ENCODE data around the gene APOH.

Gene APOH

DNA sequence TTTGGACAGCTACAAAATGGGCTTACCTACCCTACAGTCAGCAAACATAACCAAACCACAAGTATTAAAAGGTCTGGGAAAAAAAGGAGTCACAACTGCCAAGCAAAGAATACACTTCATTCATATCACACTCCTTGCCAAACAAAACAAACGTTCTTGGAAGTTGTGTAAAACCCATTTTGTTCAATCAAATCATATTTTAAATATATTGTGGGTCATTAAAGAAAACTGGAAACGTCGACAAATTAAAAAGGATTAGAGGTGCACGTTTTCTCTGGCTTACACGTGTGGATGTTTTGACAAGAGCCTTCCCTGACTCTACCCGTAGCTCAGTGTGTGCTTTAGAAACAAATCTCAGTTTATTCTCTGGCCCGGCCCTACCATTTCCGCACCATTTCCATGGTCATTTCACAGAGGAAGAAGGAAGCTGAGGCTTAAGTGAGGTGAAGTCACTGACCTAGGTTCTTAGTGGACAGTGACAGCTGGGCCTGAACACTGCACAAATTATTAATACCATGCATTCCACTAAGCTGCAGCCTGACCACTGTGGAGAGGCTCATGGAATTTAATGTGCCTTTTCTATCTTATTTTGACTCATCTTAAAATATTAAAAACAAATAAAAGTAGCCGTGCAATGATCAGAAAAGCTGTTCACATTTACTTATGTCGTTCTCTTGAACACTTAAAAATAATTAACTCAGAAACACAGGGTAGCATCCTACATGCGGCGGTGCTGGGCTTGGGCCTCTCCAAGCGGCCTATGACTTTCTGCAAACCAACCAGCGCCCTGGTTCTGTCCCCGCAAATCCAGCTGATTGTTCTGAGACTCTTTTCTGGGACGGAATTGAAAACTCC is 38.2 kb downstream of the APOH start:
- no peak for DNase-seq

DNA sequence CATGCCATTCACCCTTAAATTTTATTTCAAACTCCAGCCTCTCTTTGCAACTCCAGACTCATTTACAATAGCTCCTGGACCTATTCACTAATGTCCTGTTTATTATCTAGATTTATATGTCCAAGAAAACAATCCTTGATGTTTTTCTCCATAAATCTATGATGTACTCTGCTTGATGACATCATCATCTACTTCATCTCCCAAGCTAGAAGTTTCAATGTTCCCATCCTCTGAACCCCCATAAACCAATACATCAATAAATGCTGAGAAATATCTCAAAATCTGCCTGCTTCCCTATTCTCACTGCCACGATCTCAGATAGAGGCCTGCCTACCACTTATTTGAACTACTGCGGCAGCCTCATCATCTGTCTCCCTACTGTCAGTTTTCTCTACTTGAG is 41.5 kb downstream of the APOH start:
- no peak for DNase-seq

DNA sequence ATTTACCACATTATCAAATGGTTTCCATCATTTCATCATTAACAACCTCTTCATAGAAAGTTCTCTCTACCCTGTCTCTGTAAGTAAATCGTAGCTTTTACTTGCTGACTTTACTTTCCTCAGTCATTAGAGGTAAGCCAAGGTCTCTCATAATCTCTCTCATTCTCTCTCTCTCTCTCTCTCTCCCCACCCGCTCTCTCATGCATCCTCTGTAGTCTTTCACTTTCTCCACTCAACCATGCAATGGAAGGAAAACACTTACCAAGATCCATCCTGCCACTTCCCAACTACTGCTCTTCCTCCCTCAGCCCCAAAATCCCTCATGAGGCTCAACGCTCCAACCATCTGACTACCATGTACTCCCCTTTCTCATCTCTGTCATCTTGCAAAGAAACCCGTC is 43.4 kb downstream of the APOH start:
- no peak for DNase-seq

DNA sequence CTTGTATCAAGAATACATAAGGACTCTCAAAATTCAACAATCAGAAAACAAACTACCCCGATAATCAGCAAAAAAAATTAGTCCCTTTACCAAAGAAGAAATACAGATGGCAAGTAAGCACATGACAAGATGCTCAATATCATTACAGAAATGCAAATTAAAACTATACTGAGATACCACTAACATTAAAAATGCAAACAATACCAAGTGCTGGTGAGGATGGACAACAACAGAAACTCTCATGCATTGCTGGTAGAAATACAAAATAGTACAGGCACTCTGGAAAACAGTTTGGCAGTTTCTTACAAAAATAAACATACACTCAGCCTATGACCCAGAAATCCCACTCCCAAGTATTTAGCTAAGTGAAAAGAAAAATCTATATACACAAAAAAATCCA is 44.8 kb downstream of the APOH start:
- no peak for DNase-seq

DNA sequence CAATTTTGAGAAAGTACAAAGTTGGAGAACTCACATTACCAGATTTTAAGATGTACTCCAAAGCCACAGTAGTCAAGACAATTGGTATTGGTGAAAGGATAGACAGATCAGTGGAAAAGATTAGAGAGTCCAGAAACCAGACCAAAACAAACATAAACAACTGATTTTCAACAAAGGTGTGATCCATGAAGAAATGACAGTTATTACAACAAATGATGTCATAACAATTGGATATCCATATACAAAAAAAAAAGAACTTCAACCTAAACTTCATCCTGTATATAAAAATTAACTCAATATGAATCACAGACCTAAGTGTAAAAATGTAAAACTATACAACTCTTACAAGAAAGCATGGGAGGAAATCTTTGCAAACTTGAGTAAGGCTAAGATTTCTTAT is 45.7 kb downstream of the APOH start:
- no peak for DNase-seq

DNA sequence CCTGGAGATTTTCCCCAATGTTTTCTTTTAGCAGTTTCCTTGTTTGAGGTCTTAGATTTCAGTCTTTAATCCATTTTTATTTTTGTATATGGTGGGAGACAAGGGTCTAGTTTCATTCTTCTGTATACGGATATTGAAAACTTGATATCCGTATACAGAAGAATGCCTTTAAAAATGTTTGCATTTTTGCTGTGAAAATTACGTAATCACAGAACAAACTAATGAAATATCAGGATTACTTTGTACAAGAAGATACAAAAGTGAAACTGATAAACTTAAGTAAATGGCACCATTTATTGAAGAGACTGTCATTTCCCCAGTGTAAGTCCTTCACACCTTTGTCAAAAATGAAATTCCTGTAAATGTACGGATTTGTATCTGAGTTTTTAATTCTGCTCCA is 50.6 kb downstream of the APOH start:
- DNase-seq: no peak

DNA sequence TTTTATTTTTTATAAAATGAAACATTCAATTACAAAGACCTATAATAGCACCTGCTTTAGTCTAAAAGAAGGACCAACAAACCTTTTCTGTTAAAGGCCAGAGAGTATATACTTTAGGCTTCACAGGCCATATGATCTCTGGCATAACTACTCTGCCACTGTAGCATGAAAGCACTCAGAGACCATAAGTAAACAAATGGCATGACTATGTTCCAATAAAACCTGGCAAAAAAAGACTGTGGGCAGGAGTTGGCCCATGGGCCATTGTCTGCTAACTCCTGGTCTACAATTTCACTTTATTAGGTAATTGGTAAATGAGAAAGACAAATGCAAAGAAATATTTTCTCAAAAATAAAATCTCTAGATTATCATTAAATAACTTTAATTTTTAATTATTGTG is 52.2 kb downstream of the APOH start:
- no peak for DNase-seq

DNA sequence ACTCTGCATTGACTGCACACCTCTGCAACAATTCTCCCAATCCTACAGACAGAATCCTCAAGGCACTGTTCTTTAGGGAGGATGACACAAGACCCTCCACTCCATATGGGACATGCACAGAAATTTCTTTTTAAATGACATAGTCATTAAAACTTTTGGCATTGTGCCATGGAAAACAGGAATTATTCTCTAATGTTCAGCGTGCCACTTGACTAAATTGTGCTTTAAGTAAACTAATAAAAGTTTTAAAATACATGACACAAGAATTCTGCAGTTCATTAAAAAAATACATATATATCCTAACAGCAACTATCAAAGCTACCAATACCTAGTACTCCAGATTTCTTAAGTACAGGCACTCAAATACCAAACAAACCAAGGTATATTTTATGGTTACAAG is 53.3 kb downstream of the APOH start:
- DNase-seq: no peak

DNA sequence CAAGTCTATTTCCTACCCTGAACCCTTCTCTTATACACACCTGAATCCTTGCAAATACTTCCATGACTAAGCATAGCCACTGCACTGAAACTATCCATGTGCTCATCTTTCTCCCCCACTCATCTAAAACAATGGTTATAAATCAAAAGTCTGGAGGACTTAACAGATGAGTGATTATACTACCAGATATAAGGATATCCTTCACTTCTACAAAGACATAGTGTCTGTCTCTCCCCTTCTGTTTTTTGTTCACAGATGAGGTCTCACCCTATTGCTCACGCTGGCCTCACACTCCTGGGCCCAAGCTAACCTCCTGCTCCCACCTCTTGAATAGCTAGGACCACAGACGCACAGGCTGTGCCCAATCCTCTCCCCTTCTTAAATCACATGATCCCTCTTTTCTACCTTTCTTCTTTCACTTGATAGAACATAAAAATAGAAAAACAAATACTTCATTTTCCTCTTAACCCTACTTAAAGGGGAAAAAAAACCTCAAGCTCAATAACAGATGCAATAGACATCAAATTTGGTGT is 56.5 kb downstream of the APOH start:
- no peak for DNase-seq

DNA sequence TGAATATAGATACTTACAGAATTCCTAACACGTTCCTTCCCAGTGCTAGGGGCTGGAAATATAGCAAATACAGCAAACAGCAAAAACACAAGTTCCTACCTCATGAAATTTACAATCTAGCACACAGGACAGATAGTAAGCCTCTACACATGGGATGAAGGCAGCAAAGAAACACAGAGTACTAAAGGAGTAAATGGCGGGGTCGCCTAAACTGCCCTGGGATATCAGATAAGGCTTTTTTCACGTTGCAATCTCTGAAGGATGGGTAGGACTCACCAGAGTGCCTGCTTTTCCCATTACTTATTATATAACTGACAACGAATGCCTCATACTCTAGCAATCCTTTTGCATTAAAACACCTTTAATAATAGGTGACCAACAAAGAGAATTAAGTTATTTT is 57.1 kb downstream of the APOH start:
- DNase-seq: no peak

DNA sequence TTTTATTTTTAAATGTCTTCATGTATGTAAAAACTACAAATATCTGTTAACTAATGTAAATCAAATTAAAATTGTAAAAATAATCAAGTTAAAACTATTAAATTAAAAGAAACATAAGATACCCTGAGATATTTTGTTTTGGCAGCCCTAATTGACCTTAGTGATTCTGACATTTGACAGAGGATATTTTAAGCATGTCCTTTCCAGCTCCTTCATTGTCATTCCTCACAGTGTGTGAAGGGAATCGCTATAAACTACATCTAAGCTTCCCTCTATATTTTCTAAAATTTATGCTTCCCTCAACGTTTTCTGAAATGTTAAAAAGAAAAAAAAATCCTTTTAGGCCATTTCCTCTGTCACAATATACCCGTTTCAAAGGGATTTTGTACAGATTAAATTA is 57.5 kb downstream of the APOH start:
- DNase-seq: no peak

DNA sequence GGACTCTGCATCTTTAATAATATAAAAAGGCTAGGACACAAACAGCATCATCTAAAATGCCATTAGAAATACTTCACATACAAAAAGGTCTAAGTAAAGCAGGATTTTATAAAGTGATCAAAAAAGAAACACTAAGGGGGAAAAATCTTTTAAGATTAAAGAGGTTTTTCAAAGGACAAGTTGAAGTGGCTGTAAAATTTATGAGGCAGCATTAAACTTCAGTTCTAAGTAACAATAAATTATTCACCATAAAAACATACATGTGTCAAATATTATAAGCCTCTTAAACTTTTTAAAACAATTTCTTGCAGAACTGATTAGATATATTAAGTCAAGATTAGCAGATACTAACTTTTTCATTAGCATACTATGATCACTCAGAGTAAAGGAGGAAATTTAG is 58.0 kb downstream of the APOH start:
- no peak for DNase-seq

DNA sequence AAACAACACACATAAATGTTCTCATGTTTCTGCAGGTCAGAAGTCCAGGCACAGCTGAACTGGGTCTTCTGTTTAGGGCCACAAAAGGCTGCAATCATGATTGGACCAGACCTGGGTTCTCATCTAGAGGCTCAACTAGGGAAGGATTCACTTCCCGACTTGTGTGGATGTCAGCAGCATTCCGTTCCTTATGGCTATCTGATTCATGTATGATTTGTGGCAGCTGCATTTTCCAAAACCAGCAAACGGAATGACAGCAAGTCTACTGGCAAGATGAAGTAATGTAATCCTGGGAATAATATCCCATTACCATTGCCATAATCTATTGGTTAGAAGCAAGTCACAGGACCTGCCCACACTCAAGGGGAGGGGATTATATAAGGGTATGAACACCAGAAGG is 59.4 kb downstream of the APOH start:
- DNase-seq: no peak

DNA sequence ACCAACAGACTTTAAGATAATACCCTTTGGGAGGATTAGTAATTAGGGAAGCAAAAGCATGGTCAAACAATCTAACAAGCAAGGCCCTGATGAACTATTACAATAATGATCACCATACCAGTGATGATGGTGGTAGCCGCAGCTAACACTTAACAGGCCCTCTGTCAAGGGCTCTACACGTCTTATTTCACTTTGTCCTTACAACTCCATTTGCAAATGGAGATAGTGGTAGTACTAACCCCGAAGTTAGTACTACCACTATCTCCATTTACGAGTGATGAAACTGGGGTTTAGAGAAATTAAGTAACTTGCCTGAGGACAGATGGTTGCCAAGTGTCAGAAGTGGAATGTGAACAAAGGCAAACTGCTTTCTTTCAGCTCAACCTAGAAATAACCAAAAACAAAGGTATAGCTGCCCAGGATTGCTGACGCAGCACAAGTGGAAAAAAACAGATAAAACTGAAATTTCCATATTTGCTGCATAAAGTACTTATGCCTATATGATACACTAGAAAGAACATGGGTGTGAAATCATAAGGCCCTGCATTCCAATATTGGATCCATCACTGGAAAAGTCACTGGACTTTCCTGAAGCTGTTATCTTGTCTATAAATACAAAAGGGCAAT is 61.9 kb downstream of the APOH start:
- no peak for DNase-seq

DNA sequence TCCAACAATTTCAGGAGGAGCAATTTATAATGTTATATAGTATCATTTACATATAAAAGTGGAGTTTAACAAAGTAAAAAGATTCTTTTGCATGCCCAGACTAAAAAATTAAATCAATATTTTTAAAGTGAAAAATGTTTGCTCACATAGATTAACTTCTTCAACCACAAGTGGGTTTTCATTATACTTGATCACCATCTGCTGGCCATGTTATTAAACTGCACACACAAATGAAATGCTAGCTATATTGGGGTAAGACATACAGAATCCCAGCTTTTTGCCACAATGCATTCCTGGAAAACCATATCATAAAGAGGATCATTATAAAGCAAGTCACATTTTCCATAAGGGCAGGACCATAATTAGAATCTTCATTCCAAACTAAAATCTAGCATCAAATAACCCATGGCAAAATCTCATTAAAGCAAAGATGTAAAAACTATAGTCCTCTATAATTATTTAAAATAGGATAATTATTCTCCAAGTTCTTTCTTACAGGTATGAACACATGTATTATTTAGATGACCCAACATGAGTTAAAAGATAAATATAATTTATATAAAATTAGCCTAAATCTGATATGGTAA is 63.6 kb downstream of the APOH start:
- peak; percentile 9 for DNase-seq

All from NCI-H146 (cell line).